Measurements from ENCODE around the gene ZNF582.

DNA sequence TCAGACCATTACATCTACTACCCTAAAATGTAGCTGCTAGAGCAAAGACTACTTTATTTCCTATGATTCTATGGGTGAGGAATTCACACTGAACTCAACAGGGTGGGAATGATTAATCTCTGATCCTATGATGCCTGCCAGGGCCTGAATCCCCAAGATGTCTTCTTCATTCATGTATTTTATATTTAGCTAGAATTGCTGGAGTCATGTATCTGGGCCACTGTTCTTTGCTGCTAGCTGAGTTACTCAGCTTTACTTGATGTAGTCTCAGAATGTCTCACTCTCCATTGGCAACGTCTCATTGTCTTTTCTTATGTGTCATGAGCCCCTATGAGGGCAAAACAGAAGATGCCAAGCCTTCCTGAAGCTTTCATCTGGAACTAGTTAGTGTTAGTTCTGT, 21.1 kb downstream of the ZNF582 start:
- TF ChIP-seq, protein P1, sequence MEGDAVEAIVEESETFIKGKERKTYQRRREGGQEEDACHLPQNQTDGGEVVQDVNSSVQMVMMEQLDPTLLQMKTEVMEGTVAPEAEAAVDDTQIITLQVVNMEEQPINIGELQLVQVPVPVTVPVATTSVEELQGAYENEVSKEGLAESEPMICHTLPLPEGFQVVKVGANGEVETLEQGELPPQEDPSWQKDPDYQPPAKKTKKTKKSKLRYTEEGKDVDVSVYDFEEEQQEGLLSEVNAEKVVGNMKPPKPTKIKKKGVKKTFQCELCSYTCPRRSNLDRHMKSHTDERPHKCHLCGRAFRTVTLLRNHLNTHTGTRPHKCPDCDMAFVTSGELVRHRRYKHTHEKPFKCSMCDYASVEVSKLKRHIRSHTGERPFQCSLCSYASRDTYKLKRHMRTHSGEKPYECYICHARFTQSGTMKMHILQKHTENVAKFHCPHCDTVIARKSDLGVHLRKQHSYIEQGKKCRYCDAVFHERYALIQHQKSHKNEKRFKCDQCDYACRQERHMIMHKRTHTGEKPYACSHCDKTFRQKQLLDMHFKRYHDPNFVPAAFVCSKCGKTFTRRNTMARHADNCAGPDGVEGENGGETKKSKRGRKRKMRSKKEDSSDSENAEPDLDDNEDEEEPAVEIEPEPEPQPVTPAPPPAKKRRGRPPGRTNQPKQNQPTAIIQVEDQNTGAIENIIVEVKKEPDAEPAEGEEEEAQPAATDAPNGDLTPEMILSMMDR (IDR thresholded peaks at IDR 0.05): no peak
- TF ChIP-seq POLR2A (IDR thresholded peaks at IDR 0.05): no peak
